Raji (cell line): Measurements from ENCODE around the gene PNPT1.

Source experiments
- POLR2A ChIP-seq: IDR thresholded peaks from 2 replicates; pipeline ENCODE4 v1.6.1; 2011; ENCODE audit warnings: low read depth, low read length, control low read depth; ENCODE audit not compliant: insufficient read depth

PNPT1 gene

DNA sequence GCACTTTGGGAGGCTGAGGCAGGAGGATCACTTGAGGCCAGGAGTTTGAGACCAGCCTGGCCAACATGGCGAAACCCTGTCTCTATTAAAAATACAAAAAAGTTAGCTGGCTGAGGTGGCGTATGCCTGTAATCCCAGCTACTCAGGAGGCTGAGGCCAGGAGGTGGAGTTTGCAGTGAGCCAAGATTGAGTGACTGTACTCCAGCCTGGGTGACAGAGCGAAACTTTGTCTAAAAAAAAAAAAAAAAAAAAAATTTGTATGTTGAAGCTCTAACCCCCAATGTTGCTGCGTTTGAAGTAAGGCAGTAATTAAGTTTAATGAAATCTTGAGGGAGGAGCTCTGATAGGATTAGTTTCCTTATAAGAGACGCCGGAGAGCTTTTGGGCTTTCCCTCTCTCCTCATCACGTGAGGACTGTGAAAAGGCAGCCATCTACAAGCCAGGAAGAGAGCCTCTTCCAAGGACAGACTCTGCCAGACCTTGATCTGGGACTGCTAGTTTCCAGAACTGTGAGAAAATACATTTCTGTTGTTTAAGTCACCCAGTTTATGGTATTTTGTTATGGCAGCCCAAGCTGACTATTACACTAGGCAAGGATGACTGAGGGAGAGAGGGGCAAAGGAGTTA lies 11.5 kb upstream of the PNPT1 start:
- no peak for TF ChIP-seq POLR2A

GRCh38 chr2:55703350-55703749 lies 9.7 kb upstream of the PNPT1 start:
- TF ChIP-seq POLR2A: no peak

- no peak for TF ChIP-seq POLR2A
These were observed 21.0 kb downstream of the PNPT1 start for GRCh38 chr2:55672630-55673029.

- TF ChIP-seq POLR2A: no peak
These were observed 24.7 kb downstream of the PNPT1 start for GRCh38 chr2:55668956-55669355.

- TF ChIP-seq POLR2A: no peak
These were observed 40.4 kb downstream of the PNPT1 start for GRCh38 chr2:55653255-55653654.

DNA sequence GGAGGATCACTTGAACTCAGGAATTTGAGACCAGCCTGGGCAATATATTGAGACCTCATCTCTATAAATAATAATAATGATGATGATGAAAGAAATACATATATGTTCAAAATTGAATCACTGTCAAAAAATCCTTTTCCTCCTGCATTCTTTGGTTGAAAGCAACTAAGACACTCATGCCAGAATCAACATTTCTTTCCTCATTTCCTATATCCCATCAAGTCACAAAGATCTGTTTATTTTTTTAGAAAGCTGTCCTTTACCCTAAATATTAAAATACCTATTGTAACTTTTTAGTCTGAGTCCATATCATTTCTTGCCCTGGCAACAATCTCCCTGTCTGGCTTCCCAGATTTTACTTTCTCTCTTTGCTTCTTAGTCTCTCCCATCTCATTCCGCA lies 44.4 kb downstream of the PNPT1 start:
- TF ChIP-seq POLR2A: no peak

- no peak for TF ChIP-seq POLR2A
These were observed 56.8 kb downstream of the PNPT1 start for GRCh38 chr2:55636831-55637230.

- no peak for TF ChIP-seq POLR2A
These were observed 64.7 kb downstream of the PNPT1 start for GRCh38 chr2:55628931-55629330.

DNA sequence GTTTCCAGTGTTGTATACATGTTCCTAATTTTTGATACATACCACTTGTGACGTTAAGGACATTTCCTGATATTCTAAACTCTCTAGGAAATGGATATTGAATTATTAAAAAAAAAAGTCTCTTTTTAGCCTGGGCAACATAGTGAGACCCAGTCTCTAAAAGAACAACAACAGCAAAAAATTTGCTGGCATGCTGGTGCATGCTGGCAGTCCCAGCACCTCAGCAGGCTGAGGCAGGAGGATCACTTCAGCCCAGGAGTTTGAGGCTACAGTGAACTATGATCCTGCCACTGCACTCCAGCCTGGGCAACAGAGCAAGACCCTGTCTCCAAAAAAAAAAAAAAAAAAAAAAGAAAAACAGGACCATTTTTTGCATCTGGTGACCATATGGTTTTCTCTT lies 65.7 kb downstream of the PNPT1 start:
- TF ChIP-seq POLR2A: no peak

GRCh38 chr2:55621802-55622201 lies 71.8 kb downstream of the PNPT1 start:
- no peak for TF ChIP-seq POLR2A

GRCh38 chr2:55620123-55620779 lies 73.4 kb downstream of the PNPT1 start:
- no peak for TF ChIP-seq POLR2A

DNA sequence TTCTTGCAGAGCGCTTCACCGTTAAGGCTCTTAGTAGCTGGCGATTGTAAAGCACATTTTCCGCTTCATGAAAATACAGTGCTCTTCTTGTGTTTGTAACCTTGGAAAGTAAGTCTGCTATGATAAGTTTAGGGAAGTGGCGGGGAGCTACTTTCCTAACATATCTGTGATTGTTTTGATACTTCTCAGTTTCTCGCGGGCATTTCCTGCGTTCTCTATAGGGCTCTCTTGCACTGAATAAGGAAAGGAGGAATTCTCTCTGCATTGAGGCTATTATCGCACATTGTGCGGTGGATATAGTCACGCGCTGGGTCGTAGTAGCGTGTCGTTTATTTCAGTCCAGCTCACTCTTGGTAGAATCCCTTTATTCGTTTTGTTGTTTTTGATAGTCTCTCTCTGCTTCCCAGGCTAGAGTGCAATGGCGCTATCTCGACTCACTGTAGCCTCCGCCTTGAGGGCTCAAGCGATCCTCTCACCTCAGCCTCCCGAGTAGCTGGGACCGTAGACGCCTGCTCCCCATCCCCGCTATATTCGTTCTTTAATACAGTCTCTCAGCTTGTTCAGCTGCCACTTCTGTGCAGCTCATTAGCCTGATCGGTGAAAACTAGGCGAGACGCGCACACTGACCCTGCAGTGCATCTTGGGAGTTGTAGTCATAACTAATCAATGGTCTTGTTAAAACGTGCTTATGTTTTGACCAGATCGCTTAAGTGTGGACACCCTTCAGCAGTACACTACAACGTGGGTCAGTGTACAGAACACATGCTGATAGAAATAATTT lies 75.2 kb downstream of the PNPT1 start:
- peak; percentile 61 for TF ChIP-seq POLR2A

DNA sequence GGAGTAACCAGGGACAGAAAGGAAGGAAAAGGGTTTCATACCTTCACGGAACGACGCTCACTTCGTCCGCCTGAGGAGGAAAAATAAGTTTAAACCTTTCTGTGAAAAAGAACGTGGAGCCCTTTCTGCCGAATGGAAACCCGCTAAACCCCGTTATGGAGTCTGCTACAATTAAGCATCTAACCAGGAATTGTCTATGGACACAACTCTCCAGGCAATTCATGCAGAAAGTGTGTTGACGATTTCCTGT lies 75.7 kb downstream of the PNPT1 start:
- no peak for TF ChIP-seq POLR2A

- peak; percentile 87 for TF ChIP-seq POLR2A
These were observed 76.2 kb downstream of the PNPT1 start, which contains the start of gene PPP4R3B for GRCh38 chr2:55617175-55618024. Gene PPP4R3B, minus strand, starts transcription at chr2:55617622. Its CDS starts 337 bp downstream, at chr2:55617285.

- no peak for TF ChIP-seq POLR2A
These were observed 77.0 kb downstream of the PNPT1 start for GRCh38 chr2:55616551-55617174.
